ENCODE measurements around the gene UXS1. TPM values are rescaled to one million over a fixed set of nuclear protein-coding genes. Genes with fewer than 3 reads are reported as not detected.

UXS1 gene
- total RNA-seq, 1 experiment from 2014 or later: 46.3 TPM

DNA sequence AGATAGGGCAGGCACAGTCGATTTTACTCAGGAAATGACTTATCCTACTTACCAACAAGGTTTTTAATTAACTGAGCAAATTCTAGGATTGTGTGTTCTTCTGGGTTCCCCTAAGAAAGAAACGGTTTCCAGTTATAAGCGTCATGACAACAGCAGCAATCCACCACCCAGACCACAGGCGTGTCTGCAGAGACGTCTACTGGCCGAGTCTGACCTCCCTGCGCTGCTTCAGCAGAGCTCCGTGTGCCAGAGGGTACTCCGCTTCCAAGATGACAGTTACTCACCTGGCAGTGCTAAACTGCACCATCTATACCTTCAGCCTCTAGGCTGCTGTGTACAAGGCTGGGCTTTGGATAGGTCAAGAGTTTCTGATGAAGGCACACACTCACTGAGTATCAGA, 95.4 kb downstream of the UXS1 start:
- TF ChIP-seq, protein P1, sequence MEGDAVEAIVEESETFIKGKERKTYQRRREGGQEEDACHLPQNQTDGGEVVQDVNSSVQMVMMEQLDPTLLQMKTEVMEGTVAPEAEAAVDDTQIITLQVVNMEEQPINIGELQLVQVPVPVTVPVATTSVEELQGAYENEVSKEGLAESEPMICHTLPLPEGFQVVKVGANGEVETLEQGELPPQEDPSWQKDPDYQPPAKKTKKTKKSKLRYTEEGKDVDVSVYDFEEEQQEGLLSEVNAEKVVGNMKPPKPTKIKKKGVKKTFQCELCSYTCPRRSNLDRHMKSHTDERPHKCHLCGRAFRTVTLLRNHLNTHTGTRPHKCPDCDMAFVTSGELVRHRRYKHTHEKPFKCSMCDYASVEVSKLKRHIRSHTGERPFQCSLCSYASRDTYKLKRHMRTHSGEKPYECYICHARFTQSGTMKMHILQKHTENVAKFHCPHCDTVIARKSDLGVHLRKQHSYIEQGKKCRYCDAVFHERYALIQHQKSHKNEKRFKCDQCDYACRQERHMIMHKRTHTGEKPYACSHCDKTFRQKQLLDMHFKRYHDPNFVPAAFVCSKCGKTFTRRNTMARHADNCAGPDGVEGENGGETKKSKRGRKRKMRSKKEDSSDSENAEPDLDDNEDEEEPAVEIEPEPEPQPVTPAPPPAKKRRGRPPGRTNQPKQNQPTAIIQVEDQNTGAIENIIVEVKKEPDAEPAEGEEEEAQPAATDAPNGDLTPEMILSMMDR (conservative IDR thresholded peaks at IDR 0.05): no peak
- H3K27ac Mint-ChIP-seq: no peak overlapping the region
- Histone ChIP-seq H3K27me3 (ENCODE audit: insufficient read depth, low read length) (no peaks in the 10 kb centered on the region), H2BK5ac (ENCODE audit: insufficient read length, low read length) (no peak overlapping the region), H3K9ac (ENCODE audit: extremely low read depth, insufficient read length, low read length) (no peak overlapping the region), H3K4ac (ENCODE audit: low read depth, low read length) (no peak overlapping the region), H3T11ph (ENCODE audit: low read length) (no peak overlapping the region), H4K91ac (ENCODE audit: insufficient read length, low read depth, low read length) (no peak overlapping the region), H2BK20ac (ENCODE audit: low read depth, low read length, poor library complexity, severe bottlenecking) (no peak overlapping the region), H3K23me2 (ENCODE audit: insufficient read length, low read depth, low read length, poor library complexity, severe bottlenecking) (no peaks in the 10 kb centered on the region), H3K27ac (ENCODE audit: insufficient read length, low read depth, low read length) (no peak overlapping the region), H2AFZ (ENCODE audit: low read length) (no peak overlapping the region), H2BK12ac (ENCODE audit: insufficient read length, low read depth, low read length) (no peak overlapping the region), H2BK15ac (ENCODE audit: low read depth, low read length) (no peak overlapping the region), H4K20me1 (ENCODE audit: control insufficient read depth, insufficient read depth, insufficient read length) (no peaks in the 10 kb centered on the region), H3K9me3 (ENCODE audit: control insufficient read depth, low read depth, low read length) (no peaks in the 10 kb centered on the region), H3K4me1 (ENCODE audit: insufficient read depth, low read length) (no peaks in the 10 kb centered on the region), H3K79me1 (ENCODE audit: insufficient read depth, low read depth, low read length, poor library complexity, severe bottlenecking) (no peaks in the 10 kb centered on the region), H4K5ac (ENCODE audit: insufficient read length, low read depth, low read length) (no peak overlapping the region), H3K4me2 (ENCODE audit: insufficient read depth, insufficient read length, low read length) (no peak overlapping the region), H3K79me2 (ENCODE audit: insufficient read depth, low read length) (no peaks in the 10 kb centered on the region), H2BK120ac (ENCODE audit: low read depth, low read length, poor library complexity, severe bottlenecking) (no peak overlapping the region), H3K56ac (ENCODE audit: insufficient read length, low read depth, low read length) (no peak overlapping the region), H3K14ac (ENCODE audit: insufficient read depth, low read length) (no peak overlapping the region), H3K23ac (ENCODE audit: insufficient read length, low read depth, low read length) (no peak overlapping the region), H3K18ac (ENCODE audit: insufficient read length, low read depth, low read length) (no peak overlapping the region), H4K8ac (replicated peaks; ENCODE audit: insufficient read length, low read depth, low read length) (no peak overlapping the region), H2AK5ac (ENCODE audit: insufficient read length, low read length) (no peak overlapping the region)
- peaks cover 4 to 7% of the 10 kb centered on the region in 2 experiments for H3K4me1 Mint-ChIP-seq
- H3K4me3 Mint-ChIP-seq: no peak overlapping the region
- H3K9me3 Mint-ChIP-seq: no peaks in the 10 kb centered on the region
- no CpG with 5 or more reads among the region's 9 CpGs for WGBS (ENCODE audit: extremely low coverage, insufficient read length, low lambda C conversion rate)
- no peaks in the 10 kb centered on the region for H3K27me3 Mint-ChIP-seq (ENCODE audit: low read depth)
- no peak for DNase-seq
- peaks cover 11 to 48% (median 33%) of the 10 kb centered on the region in 3 experiments; a peak in 6 of 7 replicates for H3K36me3 Mint-ChIP-seq (ENCODE audit: insufficient read depth in 1 of 3, low read depth in 3 of 3)
